Thyroid gland (tissue), 4 donors: ENCODE results near the gene EYA3.

Source experiments
- CTCF ChIP-seq, 6 experiments: fragments of 200-600 bp in 3 of 6; fragments of 450-650 bp in 3 of 6; sonication (generic) in 3 of 6; IDR thresholded peaks; one replicate each; pipeline ENCODE4 v1.5.1; 2016 to 2019; ENCODE audit warnings: antibody characterized with exemption in 6 of 6, mild to moderate bottlenecking in 2 of 6, inconsistent platforms in 1 of 6, moderate library complexity in 1 of 6
- POLR2A ChIP-seq, 2 donors: fragments of 450-650 bp; IDR thresholded peaks; one replicate each; pipeline ENCODE4 v1.6.1; 2017; ENCODE audit warnings: antibody characterized with exemption in 2 of 2, mild to moderate bottlenecking in 2 of 2, moderate library complexity in 1 of 2

GRCh38 chr1:27967106-27967883 lies 121.1 kb downstream of the EYA3 start:
- TF ChIP-seq CTCF (IDR thresholded peaks at IDR 0.05) (no peak), POLR2A (IDR thresholded peaks at IDR 0.05) (no peak)
